NB4 (cell line): Measurements from ENCODE around the gene AFAP1.

ENCODE experiments used
- DNase-seq: peaks from one replicate; pipeline ENCODE4 v3.0.0; 2010; ENCODE audit warnings: low read depth
- H3K4me3 ChIP-seq: one replicate; pipeline ENCODE4 v1.5.1; 2011; ENCODE audit warnings: mild to moderate bottlenecking, low read depth, low read length, moderate library complexity
- MAX ChIP-seq: IDR thresholded peaks from 2 replicates; pipeline ENCODE4 v1.6.1; 2011; ENCODE audit warnings: low read depth, low read length
- MYC ChIP-seq: IDR thresholded peaks from 2 replicates; pipeline ENCODE4 v1.6.1; 2011; ENCODE audit warnings: low read depth, low read length
- POLR2A ChIP-seq: IDR thresholded peaks from 2 replicates; pipeline ENCODE4 v1.6.1; 2011; ENCODE audit warnings: mild to moderate bottlenecking; ENCODE audit not compliant: insufficient read length; ENCODE audit errors: extremely low read depth
- TF ChIP-seq, protein P1 (sequence below): IDR thresholded peaks from one replicate; pipeline ENCODE4 v1.5.1; 2012; ENCODE audit warnings: low read depth, low read length

Gene AFAP1

GRCh38 chr4:7731437-7731836 lies 208.2 kb downstream of the AFAP1 start:
- TF ChIP-seq MYC (no peak), MAX (no peak), POLR2A (no peak)
- TF ChIP-seq, protein P1, sequence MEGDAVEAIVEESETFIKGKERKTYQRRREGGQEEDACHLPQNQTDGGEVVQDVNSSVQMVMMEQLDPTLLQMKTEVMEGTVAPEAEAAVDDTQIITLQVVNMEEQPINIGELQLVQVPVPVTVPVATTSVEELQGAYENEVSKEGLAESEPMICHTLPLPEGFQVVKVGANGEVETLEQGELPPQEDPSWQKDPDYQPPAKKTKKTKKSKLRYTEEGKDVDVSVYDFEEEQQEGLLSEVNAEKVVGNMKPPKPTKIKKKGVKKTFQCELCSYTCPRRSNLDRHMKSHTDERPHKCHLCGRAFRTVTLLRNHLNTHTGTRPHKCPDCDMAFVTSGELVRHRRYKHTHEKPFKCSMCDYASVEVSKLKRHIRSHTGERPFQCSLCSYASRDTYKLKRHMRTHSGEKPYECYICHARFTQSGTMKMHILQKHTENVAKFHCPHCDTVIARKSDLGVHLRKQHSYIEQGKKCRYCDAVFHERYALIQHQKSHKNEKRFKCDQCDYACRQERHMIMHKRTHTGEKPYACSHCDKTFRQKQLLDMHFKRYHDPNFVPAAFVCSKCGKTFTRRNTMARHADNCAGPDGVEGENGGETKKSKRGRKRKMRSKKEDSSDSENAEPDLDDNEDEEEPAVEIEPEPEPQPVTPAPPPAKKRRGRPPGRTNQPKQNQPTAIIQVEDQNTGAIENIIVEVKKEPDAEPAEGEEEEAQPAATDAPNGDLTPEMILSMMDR: no peak
- DNase-seq: no peak
- no peak overlapping the region for H3K4me3 ChIP-seq

GRCh38 chr4:7727749-7728148 lies 211.9 kb downstream of the AFAP1 start:
- TF ChIP-seq POLR2A: no peak
- TF ChIP-seq, protein P1: no peak
- no peak for TF ChIP-seq MAX
- TF ChIP-seq MYC: no peak
- H3K4me3 ChIP-seq: no peak overlapping the region
- DNase-seq: no peak

- TF ChIP-seq MAX (no peak), MYC (no peak), POLR2A (no peak)
- TF ChIP-seq, protein P1: no peak
- DNase-seq: no peak
- H3K4me3 ChIP-seq: no peak overlapping the region
Measured at GRCh38 chr4:7726665-7727413, 212.8 kb downstream of the AFAP1 start.

- TF ChIP-seq MAX (no peak), MYC (no peak), POLR2A (no peak)
- TF ChIP-seq, protein P1: no peak
- no peak for DNase-seq
Measured at GRCh38 chr4:7725951-7726350, 213.7 kb downstream of the AFAP1 start.

GRCh38 chr4:7723625-7724024 lies 216.0 kb downstream of the AFAP1 start:
- H3K4me3 ChIP-seq: no peak overlapping the region
- DNase-seq: no peak
- no peak for TF ChIP-seq MYC
- TF ChIP-seq MAX: no peak
- no peak for TF ChIP-seq POLR2A
- TF ChIP-seq, protein P1: no peak

More at GRCh38 chr4:7725951-7726350, 213.7 kb downstream of the AFAP1 start:
- no peak overlapping the region for H3K4me3 ChIP-seq
